Breast epithelium (tissue), 4 donors: ENCODE measurements around the gene RPS10. TPM values are rescaled to one million over a fixed set of nuclear protein-coding genes. Genes with fewer than 3 reads are reported as not detected.

Source experiments
- DNase-seq, 2 donors: peaks; one replicate each; pipeline ENCODE4 v3.0.0-alpha.2; 2019; ENCODE audit warnings: low spot score in 2 of 2
- H3K27ac ChIP-seq, 2 donors: fragments of 200-600 bp; sonication (generic) in 1 of 2; one replicate each; pipeline ENCODE4 v1.5.1; 2016 to 2019; ENCODE audit warnings: mild to moderate bottlenecking in 1 of 2
- H3K27me3 ChIP-seq, 2 donors: fragments of 200-600 bp; sonication (generic) in 1 of 2; one replicate each; pipeline versions ENCODE4 v1.5.1 to v1.6.0; 2017 to 2019; ENCODE audit warnings: control low read depth in 1 of 2, mild to moderate bottlenecking in 1 of 2
- H3K36me3 ChIP-seq: fragments of 200-600 bp; one replicate; pipeline ENCODE4 v1.5.1; 2019
- H3K4me1 ChIP-seq, 2 donors: fragments of 200-600 bp; sonication (generic); one replicate each; pipeline ENCODE4 v1.5.1; 2016 to 2019; ENCODE audit warnings: control low read depth in 1 of 2
- H3K4me3 ChIP-seq, 3 donors: fragments of 200-600 bp; sonication (generic); 1 replicate in 2 of 3; 2 replicates in 1 of 3; pipeline ENCODE4 v1.5.1; 2016 to 2019; ENCODE audit warnings: mild to moderate bottlenecking in 3 of 3, moderate library complexity in 2 of 3
- H3K9me3 ChIP-seq, 2 donors: fragments of 200-600 bp; sonication (generic) in 1 of 2; one replicate each; pipeline ENCODE4 v1.5.1; 2016 to 2019; ENCODE audit warnings: control low read depth in 1 of 2
- POLR2A ChIP-seq: fragments of 450-650 bp; IDR thresholded peaks from one replicate; pipeline ENCODE4 v1.6.1; 2016; ENCODE audit warnings: antibody characterized with exemption, mild to moderate bottlenecking, moderate library complexity
- POLR2AphosphoS5 ChIP-seq, 3 donors: sonication (generic); formaldehyde crosslinking; IDR thresholded peaks; one replicate each; pipeline ENCODE4 v1.6.1; 2017; ENCODE audit warnings: antibody characterized with exemption in 3 of 3
- intact Hi-C: fragments of 100-400 bp; cut with DNase I; formaldehyde crosslinking; loops from one replicate; pipeline ENCODE4 v1.15.1; 2023; ENCODE audit warnings: low total_unique reads
- total RNA-seq, 3 donors: library from RNA; depleted of rRNA; stranded (reverse); fragments of >200 nt; gene quantifications; one replicate each; pipeline ENCODE4 v1.1.0, GENCODE V29; 2016
- TF ChIP-seq, protein P1 (sequence below), 3 donors: fragments of 450-650 bp; IDR thresholded peaks; one replicate each; pipeline ENCODE4 v1.5.1; 2016 to 2017; ENCODE audit warnings: antibody characterized with exemption in 3 of 3, mild to moderate bottlenecking in 3 of 3, moderate library complexity in 3 of 3

Gene RPS10
- total RNA-seq, 3 donors from 2014 or later: 2,573 to 5,786 (median 4,399) TPM

DNA sequence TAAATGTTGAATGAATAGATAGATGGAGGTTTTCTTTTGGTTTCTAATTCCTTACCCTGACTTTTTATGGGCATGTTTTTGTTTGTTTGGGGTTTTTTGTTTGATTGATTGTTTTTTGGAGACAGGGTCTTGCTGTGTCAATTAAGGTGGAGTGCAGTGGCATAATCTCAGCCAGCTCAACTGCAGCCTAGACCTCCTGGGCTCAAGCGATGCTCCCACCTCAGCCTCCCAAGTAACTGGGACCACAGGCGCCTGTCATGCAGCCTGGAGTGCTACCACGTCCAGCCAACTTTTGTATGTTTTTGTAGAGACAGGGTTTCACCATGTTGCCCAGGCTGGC, 31.9 kb downstream of the RPS10 start:
- TF ChIP-seq POLR2AphosphoS5 (IDR thresholded peaks at IDR 0.05) (no peak), POLR2A (no peak)
- TF ChIP-seq, protein P1, sequence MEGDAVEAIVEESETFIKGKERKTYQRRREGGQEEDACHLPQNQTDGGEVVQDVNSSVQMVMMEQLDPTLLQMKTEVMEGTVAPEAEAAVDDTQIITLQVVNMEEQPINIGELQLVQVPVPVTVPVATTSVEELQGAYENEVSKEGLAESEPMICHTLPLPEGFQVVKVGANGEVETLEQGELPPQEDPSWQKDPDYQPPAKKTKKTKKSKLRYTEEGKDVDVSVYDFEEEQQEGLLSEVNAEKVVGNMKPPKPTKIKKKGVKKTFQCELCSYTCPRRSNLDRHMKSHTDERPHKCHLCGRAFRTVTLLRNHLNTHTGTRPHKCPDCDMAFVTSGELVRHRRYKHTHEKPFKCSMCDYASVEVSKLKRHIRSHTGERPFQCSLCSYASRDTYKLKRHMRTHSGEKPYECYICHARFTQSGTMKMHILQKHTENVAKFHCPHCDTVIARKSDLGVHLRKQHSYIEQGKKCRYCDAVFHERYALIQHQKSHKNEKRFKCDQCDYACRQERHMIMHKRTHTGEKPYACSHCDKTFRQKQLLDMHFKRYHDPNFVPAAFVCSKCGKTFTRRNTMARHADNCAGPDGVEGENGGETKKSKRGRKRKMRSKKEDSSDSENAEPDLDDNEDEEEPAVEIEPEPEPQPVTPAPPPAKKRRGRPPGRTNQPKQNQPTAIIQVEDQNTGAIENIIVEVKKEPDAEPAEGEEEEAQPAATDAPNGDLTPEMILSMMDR (IDR thresholded peaks at IDR 0.05): no peak
- no peaks in the 10 kb centered on the region for H3K36me3 ChIP-seq
- DNase-seq: no peak
- H3K27me3 ChIP-seq: no peaks in the 10 kb centered on the region
- H3K9me3 ChIP-seq: no peaks in the 10 kb centered on the region
- intact Hi-C loops: no loop called here
- no peaks in the 10 kb centered on the region for H3K4me1 ChIP-seq
- H3K27ac ChIP-seq: no peak overlapping the region
- H3K4me3 ChIP-seq: no peak overlapping the region

DNA sequence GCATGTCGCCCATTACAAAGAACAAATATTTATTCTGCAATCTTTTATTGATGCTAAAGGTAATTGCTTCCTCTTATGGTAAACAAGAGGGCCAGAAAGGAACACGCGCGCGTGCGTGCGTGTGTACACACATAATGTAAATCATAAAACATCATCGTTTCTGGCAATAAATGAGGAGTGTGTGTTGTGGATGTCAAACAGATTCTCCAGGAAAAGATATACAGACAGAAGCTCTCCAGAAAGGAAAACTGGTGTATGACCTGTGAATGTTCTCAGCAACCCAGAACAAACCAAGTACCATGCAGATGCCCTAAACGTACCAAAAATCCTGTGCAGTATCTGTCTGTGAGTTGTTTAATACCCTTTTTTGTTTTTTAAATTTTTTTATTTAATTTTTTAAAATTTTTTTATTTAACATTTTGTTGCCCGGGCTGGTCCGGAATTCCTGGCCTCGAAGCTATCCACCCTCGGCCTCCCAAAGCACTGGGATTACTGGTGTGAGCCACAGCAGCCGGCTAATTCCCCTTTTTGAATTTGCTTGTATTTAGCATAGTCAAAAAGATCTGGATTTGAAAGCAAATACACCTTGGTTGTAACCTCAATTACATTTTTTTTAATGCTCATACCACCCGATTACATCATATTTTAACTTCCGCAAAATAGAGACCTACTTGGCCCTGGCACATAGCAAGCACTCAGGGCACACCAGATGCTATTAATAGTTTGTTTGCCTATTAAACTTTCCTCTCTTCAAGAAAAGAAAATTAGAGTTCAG, 32.5 kb downstream of the RPS10 start:
- Histone ChIP-seq H3K27ac (peak overlapping the region; percentile 88 to 95), H3K9me3 (no peaks in the 10 kb centered on the region), H3K4me3 (peak overlapping the region; percentile 85 to 95 (median 93)), H3K27me3 (no peaks in the 10 kb centered on the region), H3K36me3 (no peaks in the 10 kb centered on the region), H3K4me1 (no peaks in the 10 kb centered on the region)
- intact Hi-C loops: no loop called here
- no peak for DNase-seq
- TF ChIP-seq POLR2A: no peak

DNA sequence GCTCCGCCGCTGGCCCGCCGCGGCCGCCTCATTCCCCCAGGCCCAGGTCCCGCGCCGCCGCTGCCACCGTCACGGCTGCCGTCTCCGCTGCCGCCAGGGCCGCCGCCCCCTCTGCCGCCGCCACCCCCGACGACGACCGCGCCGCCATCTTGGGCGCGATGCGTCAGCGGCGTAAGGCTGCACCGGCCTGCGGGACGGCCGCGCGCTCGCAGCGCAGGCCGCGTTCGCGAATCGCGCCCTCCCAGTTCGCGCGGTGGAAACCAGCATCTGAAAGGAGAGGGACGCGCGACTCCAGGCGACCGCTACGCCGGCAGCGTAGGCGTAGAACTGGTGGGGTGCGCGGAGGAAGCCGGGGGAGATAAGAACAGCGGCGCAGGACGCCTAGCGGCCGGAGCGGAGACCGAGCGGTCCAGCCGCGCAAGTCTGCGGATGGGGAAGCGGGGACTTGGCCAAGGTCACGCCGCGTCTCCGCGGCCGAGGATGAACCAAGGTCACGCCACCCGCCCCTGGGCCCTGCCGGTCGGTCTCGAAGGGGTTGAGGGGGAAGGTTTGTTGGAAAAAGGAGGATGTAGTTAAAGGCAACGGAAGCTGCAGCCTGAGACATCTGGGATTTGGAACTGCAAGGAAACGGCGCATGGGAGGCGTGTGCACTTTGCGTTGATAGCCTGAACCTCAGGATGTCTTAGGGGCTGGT, 33.2 kb downstream of the RPS10 start, which contains the start of gene NUDT3:
TSS of gene NUDT3 (minus strand) at position 173 of the 694 bp plus-strand sequence. CDS start 307 bp downstream, outside the sequence.
- H3K4me1 ChIP-seq: no peaks in the 10 kb centered on the region
- peak within 1 kb of the TSS; percentile 88 to 95 for H3K27ac ChIP-seq
- intact Hi-C loops: no loop called here
- TF ChIP-seq POLR2AphosphoS5 (IDR thresholded peaks at IDR 0.05) (peak; percentile 66 to 81 (median 72)), POLR2A (no peak)
- TF ChIP-seq, protein P1 (IDR thresholded peaks at IDR 0.05): peak; percentile 73 to 92 (median 88)
- no peaks in the 10 kb centered on the region for H3K36me3 ChIP-seq
- H3K9me3 ChIP-seq: no peaks in the 10 kb centered on the region
- peak; percentile 88 for DNase-seq
- H3K27me3 ChIP-seq: no peaks in the 10 kb centered on the region
- H3K4me3 ChIP-seq: peak within 1 kb of the TSS; percentile 85 to 95 (median 93)

DNA sequence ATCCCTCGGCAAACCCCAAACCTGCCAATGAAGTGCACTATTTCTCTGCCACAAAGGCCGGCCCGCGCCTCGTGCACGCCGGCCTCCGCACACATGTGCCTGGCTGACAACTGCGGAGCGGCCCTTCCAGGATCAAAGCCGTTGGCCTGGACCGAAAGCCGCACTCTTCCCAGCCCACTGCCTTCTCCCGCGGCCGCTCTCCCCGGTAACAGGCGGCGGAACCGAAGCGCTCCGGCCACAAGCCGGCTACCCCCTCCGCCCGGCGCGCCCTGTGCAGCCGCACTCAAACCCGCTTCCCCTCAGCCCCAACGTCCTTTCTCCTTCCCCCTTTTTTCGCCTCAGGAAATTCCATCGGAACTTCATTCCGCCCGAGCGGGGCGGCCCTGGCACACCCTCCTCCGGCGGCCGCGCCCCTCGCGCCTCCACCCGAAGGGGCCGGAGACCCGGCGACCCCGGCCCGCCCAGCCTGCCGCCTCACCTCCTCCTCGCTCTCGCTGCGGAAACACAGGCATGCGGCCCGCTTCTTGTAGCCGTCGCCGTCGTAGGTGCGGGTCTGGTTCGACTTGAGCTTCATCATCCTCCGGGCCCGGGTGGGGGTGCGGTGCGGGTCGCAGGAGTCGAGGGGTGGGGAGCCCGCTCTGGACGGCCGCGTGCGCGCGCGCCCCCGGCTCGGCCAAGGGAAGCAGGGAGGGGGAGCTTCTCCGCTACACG, 33.9 kb downstream of the RPS10 start:
- peak; percentile 19 to 56 for DNase-seq
- intact Hi-C loops: no loop called here
- peak overlapping the region; percentile 88 to 95 for H3K27ac ChIP-seq
- H3K27me3 ChIP-seq: no peaks in the 10 kb centered on the region
- H3K36me3 ChIP-seq: no peaks in the 10 kb centered on the region
- H3K4me1 ChIP-seq: no peaks in the 10 kb centered on the region
- peak in 1 of 3 donors; percentile 18 for TF ChIP-seq POLR2AphosphoS5 (IDR thresholded peaks at IDR 0.05)
- no peak for TF ChIP-seq POLR2A
- H3K4me3 ChIP-seq: peak overlapping the region; percentile 85 to 95 (median 93)
- no peaks in the 10 kb centered on the region for H3K9me3 ChIP-seq

DNA sequence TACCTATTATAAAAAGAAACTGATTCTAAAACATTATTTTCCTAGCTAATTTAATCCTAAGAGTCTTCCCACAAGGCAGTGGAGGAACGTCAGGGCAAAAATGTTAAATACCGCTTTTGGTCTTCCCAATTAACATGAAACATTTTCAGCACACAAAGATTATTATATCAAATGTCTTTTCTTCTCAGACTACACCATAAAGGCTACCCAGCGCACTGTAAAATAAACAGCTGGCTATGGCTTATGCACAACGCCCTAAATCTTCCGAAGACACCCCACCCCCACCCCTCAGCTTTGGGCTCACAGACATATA, 34.4 kb downstream of the RPS10 start:
- intact Hi-C loops: no loop called here

More for the DNA sequence above, 34.4 kb downstream of the RPS10 start:
- Histone ChIP-seq H3K36me3 (no peaks in the 10 kb centered on the region), H3K9me3 (no peaks in the 10 kb centered on the region), H3K27me3 (no peaks in the 10 kb centered on the region), H3K4me1 (no peaks in the 10 kb centered on the region), H3K4me3 (peak overlapping the region; percentile 85 to 95 (median 93)), H3K27ac (peak overlapping the region; percentile 88 to 95)
- no peak for TF ChIP-seq POLR2AphosphoS5 (IDR thresholded peaks at IDR 0.05)
- no peak for TF ChIP-seq POLR2A
- TF ChIP-seq, protein P1 (IDR thresholded peaks at IDR 0.05): no peak
- no peak for DNase-seq
